ENCODE data around the gene ATF2.
"Not testable (repeated sequence)": the region's sequence is repeated elsewhere in the genome, so short reads cannot be mapped to it uniquely, and the experiment has no call there.

Gene ATF2

GRCh38 chr2:175123254-175123653, 44.7 kb downstream of the ATF2 start:
- DNase-seq (ENCODE audit: low read depth): no peak
- no peak overlapping the region for H3K4me3 ChIP-seq (ENCODE audit: control insufficient read depth, low read depth, low read length)
- no peak for TF ChIP-seq CTCF (IDR thresholded peaks at IDR 0.05; ENCODE audit: control insufficient read depth, insufficient read depth, low read depth, low read length, missing control alignments)

GRCh38 chr2:175111200-175111657, 56.8 kb downstream of the ATF2 start:
- TF ChIP-seq CTCF (IDR thresholded peaks at IDR 0.05; ENCODE audit: control insufficient read depth, insufficient read depth, low read depth, low read length, missing control alignments): peak; percentile 54
- H3K4me3 ChIP-seq (ENCODE audit: control insufficient read depth, low read depth, low read length): no peak overlapping the region
- DNase-seq (ENCODE audit: low read depth): peak; percentile 16

GRCh38 chr2:175108091-175108490, 59.9 kb downstream of the ATF2 start:
- not testable (repeated sequence) for H3K4me3 ChIP-seq (ENCODE audit: control insufficient read depth, low read depth, low read length); DNase-seq (ENCODE audit: low read depth)

- DNase-seq (ENCODE audit: low read depth): no peak
- TF ChIP-seq CTCF (IDR thresholded peaks at IDR 0.05; ENCODE audit: control insufficient read depth, insufficient read depth, low read depth, low read length, missing control alignments): no peak
Measured at GRCh38 chr2:175107146-175107545, 60.9 kb downstream of the ATF2 start.

GRCh38 chr2:175103191-175103590, 64.8 kb downstream of the ATF2 start:
- no peak for TF ChIP-seq CTCF (IDR thresholded peaks at IDR 0.05; ENCODE audit: control insufficient read depth, insufficient read depth, low read depth, low read length, missing control alignments)
- DNase-seq (ENCODE audit: low read depth): no peak
- H3K4me3 ChIP-seq (ENCODE audit: control insufficient read depth, low read depth, low read length): no peak overlapping the region

More at GRCh38 chr2:175107146-175107545, 60.9 kb downstream of the ATF2 start:
- no peak overlapping the region for H3K4me3 ChIP-seq (ENCODE audit: control insufficient read depth, low read depth, low read length)

- no peak for DNase-seq (ENCODE audit: low read depth)
- no peak for TF ChIP-seq CTCF (IDR thresholded peaks at IDR 0.05; ENCODE audit: control insufficient read depth, insufficient read depth, low read depth, low read length, missing control alignments)
- H3K4me3 ChIP-seq (ENCODE audit: control insufficient read depth, low read depth, low read length): no peak overlapping the region
Measured at GRCh38 chr2:175101514-175101913, 66.5 kb downstream of the ATF2 start.

- TF ChIP-seq CTCF (IDR thresholded peaks at IDR 0.05; ENCODE audit: control insufficient read depth, insufficient read depth, low read depth, low read length, missing control alignments): no peak
- H3K4me3 ChIP-seq (ENCODE audit: control insufficient read depth, low read depth, low read length): no peak overlapping the region
- peak; percentile 5 for DNase-seq (ENCODE audit: low read depth)
Measured at GRCh38 chr2:175097297-175097696, 70.7 kb downstream of the ATF2 start.

GRCh38 chr2:175084117-175084516, 83.9 kb downstream of the ATF2 start:
- DNase-seq (ENCODE audit: low read depth); H3K4me3 ChIP-seq (ENCODE audit: control insufficient read depth, low read depth, low read length): not testable (repeated sequence)
